Measurements from ENCODE around the gene PSMB7.

PSMB7 gene

DNA sequence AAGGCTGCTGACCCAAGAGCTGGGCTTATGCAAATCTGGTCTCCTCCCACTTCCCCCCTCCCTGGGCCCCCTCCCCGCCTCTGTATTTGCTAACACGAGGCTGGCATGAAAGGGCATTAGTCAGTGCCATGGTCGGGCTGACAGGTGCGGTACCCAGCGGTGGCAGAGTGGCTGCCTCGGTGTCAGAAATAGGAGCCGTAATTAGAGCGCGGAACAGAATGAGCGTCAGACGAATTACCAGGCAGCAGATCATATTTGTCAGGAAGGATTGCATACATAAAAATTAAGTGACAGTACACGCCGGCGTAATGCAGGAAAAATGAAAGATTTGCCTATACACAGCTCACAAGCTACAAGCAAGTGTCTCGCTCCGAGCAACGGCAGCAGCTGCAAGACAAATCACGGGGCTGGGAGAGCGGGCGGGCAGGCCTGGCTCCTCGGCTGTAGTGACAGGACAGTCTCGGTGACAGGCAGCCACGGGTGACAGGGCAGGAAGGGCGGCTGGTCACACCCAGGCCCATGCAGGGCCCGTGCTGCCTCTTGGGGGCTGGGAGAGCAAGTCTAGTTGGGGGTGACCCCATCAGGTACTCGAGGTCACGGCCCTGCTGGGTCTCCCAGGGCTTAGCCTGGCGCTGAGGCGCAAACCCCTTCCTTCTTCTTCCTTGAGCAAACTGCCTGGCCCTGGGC is 85.1 kb downstream of the PSMB7 start:
- H3K18ac ChIP-seq (ENCODE audit: low read length) = no peak overlapping the region
- no peak overlapping the region for H3K4me2 ChIP-seq (ENCODE audit: low read length)
- no peak overlapping the region for H4K8ac ChIP-seq (ENCODE audit: low read depth, low read length)
- no peaks in the 10 kb centered on the region for H3K27me3 ChIP-seq (ENCODE audit: insufficient read depth, low read length)
- H4K12ac ChIP-seq (ENCODE audit: low read depth, low read length) = no peak overlapping the region
- H3K4me1 ChIP-seq (ENCODE audit: control insufficient read depth in 1 of 2, insufficient read depth in 2 of 2, low read length in 2 of 2) = no peaks in the 10 kb centered on the region
- no peak overlapping the region for H2BK120ac ChIP-seq (ENCODE audit: insufficient read depth, low read length, poor library complexity)
- H3K79me1 ChIP-seq (ENCODE audit: low read length) = no peaks in the 10 kb centered on the region
- H3K4me3 ChIP-seq (ENCODE audit: low read depth, low read length) = no peak overlapping the region
- peaks cover 77 to 78% of the 10 kb centered on the region in 2 experiments for H3K36me3 ChIP-seq (ENCODE audit: control insufficient read depth in 1 of 2, insufficient read depth in 2 of 2, low read length in 2 of 2)
- no peak overlapping the region for H3K14ac ChIP-seq (ENCODE audit: low read length)
- no peaks in the 10 kb centered on the region for H3K79me2 ChIP-seq (ENCODE audit: control insufficient read depth, insufficient read depth, low read length, poor library complexity)
- H2BK5ac ChIP-seq (ENCODE audit: low read depth, low read length, poor library complexity) = no peak overlapping the region
- no peak overlapping the region for H2BK12ac ChIP-seq (ENCODE audit: low read length)
- H3K23ac ChIP-seq (ENCODE audit: low read length) = no peak overlapping the region
- no peak overlapping the region for H2AK5ac ChIP-seq (ENCODE audit: low read length)
- WGBS (ENCODE audit: extremely low coverage, insufficient coverage, insufficient read length) = no CpG with 5 or more reads among the region's 29 CpGs
- H3K27ac ChIP-seq (ENCODE audit: low read depth, low read length) = no peak overlapping the region
- H3K9ac ChIP-seq (ENCODE audit: low read length) = no peak overlapping the region
- DNase-seq = no peak
- no peak overlapping the region for H3K4ac ChIP-seq (ENCODE audit: low read depth, low read length)
- H2AFZ ChIP-seq (ENCODE audit: insufficient read depth, low read length, poor library complexity) = no peak overlapping the region
- H4K91ac ChIP-seq (ENCODE audit: low read depth, low read length) = no peak overlapping the region
- no peaks in the 10 kb centered on the region for H3K9me3 ChIP-seq (ENCODE audit: insufficient read depth, low read depth, low read length)

DNA sequence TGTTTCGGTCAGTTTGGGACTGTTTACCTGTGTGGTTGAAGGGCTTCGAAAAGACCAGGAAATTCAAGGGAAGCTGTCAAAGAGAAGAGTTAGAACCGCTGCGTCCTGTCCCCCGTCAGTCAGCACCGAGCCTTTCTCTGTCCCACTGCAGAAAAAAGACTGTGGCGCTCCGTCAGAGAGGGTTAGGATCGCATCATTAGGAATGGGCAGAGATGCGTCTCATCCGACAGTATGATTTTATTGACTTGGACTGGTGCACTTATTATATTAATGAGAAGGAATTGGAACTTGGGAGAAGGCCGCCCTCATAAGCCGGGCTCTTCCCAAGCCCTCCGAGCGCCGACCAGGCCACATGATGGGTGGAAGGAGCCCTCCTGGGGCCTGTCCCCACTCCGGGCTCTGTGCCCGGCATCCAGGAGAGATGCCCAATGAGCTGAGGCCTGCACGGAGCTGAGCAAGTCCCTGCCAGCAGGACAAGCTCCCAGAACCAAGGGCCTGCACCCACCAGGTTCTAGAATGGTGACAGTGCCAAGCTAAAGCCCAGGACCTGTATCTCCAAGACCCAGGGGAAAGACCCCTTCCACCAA is 85.9 kb downstream of the PSMB7 start:
- no peak for DNase-seq
- Histone ChIP-seq H3K23ac (ENCODE audit: low read length) (no peak overlapping the region), H3K27ac (ENCODE audit: low read depth, low read length) (no peak overlapping the region), H3K4me1 (ENCODE audit: control insufficient read depth in 1 of 2, insufficient read depth in 2 of 2, low read length in 2 of 2) (no peaks in the 10 kb centered on the region), H3K4me2 (ENCODE audit: low read length) (no peak overlapping the region), H3K79me2 (ENCODE audit: control insufficient read depth, insufficient read depth, low read length, poor library complexity) (no peaks in the 10 kb centered on the region), H2BK5ac (ENCODE audit: low read depth, low read length, poor library complexity) (no peak overlapping the region), H2BK120ac (ENCODE audit: insufficient read depth, low read length, poor library complexity) (no peak overlapping the region), H3K79me1 (ENCODE audit: low read length) (no peaks in the 10 kb centered on the region), H2BK12ac (ENCODE audit: low read length) (no peak overlapping the region), H2AK5ac (ENCODE audit: low read length) (no peak overlapping the region), H3K9me3 (ENCODE audit: insufficient read depth, low read depth, low read length) (no peaks in the 10 kb centered on the region), H3K14ac (ENCODE audit: low read length) (no peak overlapping the region), H4K8ac (ENCODE audit: low read depth, low read length) (no peak overlapping the region), H3K9ac (ENCODE audit: low read length) (no peak overlapping the region), H3K4ac (ENCODE audit: low read depth, low read length) (no peak overlapping the region), H4K12ac (ENCODE audit: low read depth, low read length) (no peak overlapping the region), H3K36me3 (ENCODE audit: control insufficient read depth in 1 of 2, insufficient read depth in 2 of 2, low read length in 2 of 2) (peaks cover 74 to 77% of the 10 kb centered on the region in 2 experiments), H4K91ac (ENCODE audit: low read depth, low read length) (no peak overlapping the region), H3K27me3 (ENCODE audit: insufficient read depth, low read length) (no peaks in the 10 kb centered on the region), H2AFZ (ENCODE audit: insufficient read depth, low read length, poor library complexity) (no peak overlapping the region), H3K4me3 (ENCODE audit: low read depth, low read length) (no peak overlapping the region), H3K18ac (ENCODE audit: low read length) (no peak overlapping the region)
- WGBS (ENCODE audit: extremely low coverage, insufficient coverage, insufficient read length) = no CpG with 5 or more reads among the region's 19 CpGs

DNA sequence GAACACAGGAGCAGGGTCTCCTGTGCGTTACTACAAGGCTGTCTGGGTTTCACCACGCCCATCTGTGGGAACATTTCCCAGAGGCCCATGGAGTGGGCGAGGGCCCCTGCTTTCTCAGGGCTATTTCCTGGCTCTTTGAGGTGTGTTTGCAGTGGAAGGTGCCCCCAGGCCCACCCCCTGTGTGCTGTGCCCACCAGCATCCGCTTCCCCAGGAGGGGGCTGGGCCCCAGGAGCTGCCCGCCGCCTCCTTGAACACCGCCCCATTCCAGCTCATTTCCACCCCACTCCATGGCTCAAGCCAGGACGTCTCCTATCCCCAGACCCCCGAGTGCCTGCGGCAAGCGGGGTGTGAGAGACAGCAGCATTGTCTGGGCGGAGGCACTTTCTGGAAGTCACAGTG is 87.0 kb downstream of the PSMB7 start:
- no peak overlapping the region for H3K27ac ChIP-seq (ENCODE audit: low read depth, low read length)
- no peaks in the 10 kb centered on the region for H3K79me2 ChIP-seq (ENCODE audit: control insufficient read depth, insufficient read depth, low read length, poor library complexity)
- H2BK12ac ChIP-seq (ENCODE audit: low read length) = no peak overlapping the region
- H2AFZ ChIP-seq (ENCODE audit: insufficient read depth, low read length, poor library complexity) = no peak overlapping the region
- peaks cover 75 to 79% of the 10 kb centered on the region in 2 experiments for H3K36me3 ChIP-seq (ENCODE audit: control insufficient read depth in 1 of 2, insufficient read depth in 2 of 2, low read length in 2 of 2)
- no peaks in the 10 kb centered on the region for H3K79me1 ChIP-seq (ENCODE audit: low read length)
- no peak overlapping the region for H4K91ac ChIP-seq (ENCODE audit: low read depth, low read length)
- no peak overlapping the region for H4K12ac ChIP-seq (ENCODE audit: low read depth, low read length)
- DNase-seq = no peak
- no CpG with 5 or more reads among the region's 12 CpGs for WGBS (ENCODE audit: extremely low coverage, insufficient coverage, insufficient read length)
- H2BK5ac ChIP-seq (ENCODE audit: low read depth, low read length, poor library complexity) = no peak overlapping the region
- H3K9ac ChIP-seq (ENCODE audit: low read length) = no peak overlapping the region
- no peak overlapping the region for H4K8ac ChIP-seq (ENCODE audit: low read depth, low read length)
- H3K4me1 ChIP-seq (ENCODE audit: control insufficient read depth in 1 of 2, insufficient read depth in 2 of 2, low read length in 2 of 2) = no peaks in the 10 kb centered on the region
- H3K4ac ChIP-seq (ENCODE audit: low read depth, low read length) = no peak overlapping the region
- no peak overlapping the region for H3K23ac ChIP-seq (ENCODE audit: low read length)
- no peak overlapping the region for H3K18ac ChIP-seq (ENCODE audit: low read length)
- H3K9me3 ChIP-seq (ENCODE audit: insufficient read depth, low read depth, low read length) = no peaks in the 10 kb centered on the region
- H3K14ac ChIP-seq (ENCODE audit: low read length) = no peak overlapping the region
- H3K27me3 ChIP-seq (ENCODE audit: insufficient read depth, low read length) = no peaks in the 10 kb centered on the region
- no peak overlapping the region for H2BK120ac ChIP-seq (ENCODE audit: insufficient read depth, low read length, poor library complexity)
- no peak overlapping the region for H3K4me3 ChIP-seq (ENCODE audit: low read depth, low read length)
- no peak overlapping the region for H3K4me2 ChIP-seq (ENCODE audit: low read length)
- H2AK5ac ChIP-seq (ENCODE audit: low read length) = no peak overlapping the region

GRCh38 chr9:124327491-124327890 is 87.8 kb downstream of the PSMB7 start:
- no peak overlapping the region for H3K4ac ChIP-seq (ENCODE audit: low read depth, low read length)
- no peak overlapping the region for H2BK5ac ChIP-seq (ENCODE audit: low read depth, low read length, poor library complexity)
- H3K4me1 ChIP-seq (ENCODE audit: control insufficient read depth in 1 of 2, insufficient read depth in 2 of 2, low read length in 2 of 2) = no peaks in the 10 kb centered on the region
- no peak for DNase-seq
- H3K14ac ChIP-seq (ENCODE audit: low read length) = no peak overlapping the region
- no peak overlapping the region for H3K27ac ChIP-seq (ENCODE audit: low read depth, low read length)
- H3K9ac ChIP-seq (ENCODE audit: low read length) = no peak overlapping the region
- no peak overlapping the region for H4K12ac ChIP-seq (ENCODE audit: low read depth, low read length)
- no peak overlapping the region for H2BK120ac ChIP-seq (ENCODE audit: insufficient read depth, low read length, poor library complexity)
- no peaks in the 10 kb centered on the region for H3K79me2 ChIP-seq (ENCODE audit: control insufficient read depth, insufficient read depth, low read length, poor library complexity)
- no peak overlapping the region for H3K23ac ChIP-seq (ENCODE audit: low read length)
- no peak overlapping the region for H4K91ac ChIP-seq (ENCODE audit: low read depth, low read length)
- no peak overlapping the region for H2AFZ ChIP-seq (ENCODE audit: insufficient read depth, low read length, poor library complexity)
- no peaks in the 10 kb centered on the region for H3K79me1 ChIP-seq (ENCODE audit: low read length)
- H3K36me3 ChIP-seq (ENCODE audit: control insufficient read depth in 1 of 2, insufficient read depth in 2 of 2, low read length in 2 of 2) = peaks cover 78 to 79% of the 10 kb centered on the region in 2 experiments
- no peak overlapping the region for H2BK12ac ChIP-seq (ENCODE audit: low read length)
- no peaks in the 10 kb centered on the region for H3K9me3 ChIP-seq (ENCODE audit: insufficient read depth, low read depth, low read length)
- peak overlapping the region; percentile 21 for H3K4me3 ChIP-seq (ENCODE audit: low read depth, low read length)
- H3K18ac ChIP-seq (ENCODE audit: low read length) = no peak overlapping the region
- WGBS (ENCODE audit: extremely low coverage, insufficient coverage, insufficient read length) = no CpG with 5 or more reads among the region's 9 CpGs
- H2AK5ac ChIP-seq (ENCODE audit: low read length) = no peak overlapping the region
- H3K27me3 ChIP-seq (ENCODE audit: insufficient read depth, low read length) = no peaks in the 10 kb centered on the region
- H3K4me2 ChIP-seq (ENCODE audit: low read length) = no peak overlapping the region
- no peak overlapping the region for H4K8ac ChIP-seq (ENCODE audit: low read depth, low read length)
